Stimulated activated naive CD4-positive, alpha-beta T cell treated with Interleukin-2 at 50 U/mL for 16 hours (primary cell): ENCODE results near the gene TPST1.
"Not testable (repeated sequence)": the region's sequence is repeated elsewhere in the genome, so short reads cannot be mapped to it uniquely, and the experiment has no call there.

Experiments
- DNase-seq: peaks from one replicate; lab custom pipeline; 2025; lab: John Stamatoyannopoulos, UW

Gene TPST1

GRCh38 chr7:66283003-66283920 is 78.1 kb downstream of the TPST1 start:
- no peak for DNase-seq

- no peak for DNase-seq
Measured at GRCh38 chr7:66296001-66296521, 90.9 kb downstream of the TPST1 start.

DNA sequence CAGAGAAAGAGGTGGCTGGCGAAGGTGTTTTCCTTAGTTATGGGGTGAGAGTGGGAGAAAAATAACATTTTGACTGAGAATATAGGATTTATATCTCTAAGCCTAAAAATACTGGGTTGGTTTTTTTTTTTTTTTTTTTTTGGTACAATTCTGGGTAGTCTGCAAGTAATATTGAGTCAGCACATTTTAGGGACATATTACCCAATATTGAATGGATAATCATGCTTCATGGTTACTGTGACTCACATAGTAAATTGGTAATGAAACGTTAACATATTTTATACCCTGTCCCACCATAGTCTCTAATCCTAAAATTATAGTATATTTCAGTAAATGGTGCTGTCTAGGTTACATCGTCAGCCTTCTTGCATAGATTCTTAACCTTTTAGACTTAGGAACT is 91.4 kb downstream of the TPST1 start:
- no peak for DNase-seq

GRCh38 chr7:66297579-66297978 is 92.4 kb downstream of the TPST1 start:
- no peak for DNase-seq

DNA sequence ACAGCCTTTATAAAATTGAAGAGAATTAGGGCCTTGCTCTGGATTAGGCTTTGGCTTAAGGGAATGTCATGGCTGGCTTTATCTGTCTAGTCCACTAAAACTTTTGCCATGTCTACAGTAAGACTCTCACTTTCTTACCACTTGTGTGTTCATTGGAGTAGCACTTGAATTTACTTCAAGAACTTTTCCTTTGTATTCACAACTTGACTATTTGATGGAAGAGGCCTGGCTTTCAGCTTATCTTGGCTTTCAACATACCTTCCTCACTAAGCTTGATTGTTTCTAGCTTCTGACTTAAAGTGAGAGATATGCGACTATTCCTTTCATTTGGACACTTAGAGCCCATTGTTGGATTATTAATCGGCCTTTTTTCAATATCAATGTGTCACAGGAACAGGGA is 96.1 kb downstream of the TPST1 start:
- DNase-seq, result no peak

- DNase-seq, result no peak
Measured at GRCh38 chr7:66301737-66302136, 96.6 kb downstream of the TPST1 start.

DNA sequence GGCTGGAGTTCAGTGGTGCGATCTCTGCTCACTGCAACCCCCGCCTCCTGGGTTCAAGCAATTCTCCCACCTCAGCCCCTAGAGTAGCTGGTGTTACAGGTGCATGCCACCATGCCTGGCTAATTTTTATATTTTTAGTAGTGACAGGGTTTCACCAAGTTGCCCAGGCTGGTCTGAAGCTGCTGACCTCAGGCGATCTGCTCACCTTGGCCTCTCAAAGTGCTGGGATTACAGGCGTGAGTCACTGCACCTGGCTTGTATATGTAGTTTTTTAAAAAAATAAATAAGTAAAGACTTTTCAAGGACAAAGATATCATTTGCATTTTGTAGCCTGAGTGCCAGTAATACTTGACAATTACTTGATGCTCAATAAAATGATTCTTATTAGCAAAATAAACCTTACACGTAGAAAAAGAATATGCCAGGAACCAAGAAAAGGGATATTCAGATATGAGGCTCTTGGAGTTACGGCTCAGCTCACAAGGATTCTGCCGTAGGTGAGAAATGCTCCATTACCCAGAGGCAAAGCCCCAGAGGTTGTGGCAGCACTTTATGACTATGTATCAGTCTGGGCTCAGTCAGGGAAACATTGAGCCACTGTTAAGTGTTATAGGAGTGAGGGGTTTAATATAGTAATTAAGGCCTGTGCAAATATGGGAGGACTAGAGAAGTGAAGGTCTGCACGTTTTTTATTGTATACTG is 98.5 kb downstream of the TPST1 start:
- DNase-seq, result no peak

- no peak for DNase-seq
Measured at GRCh38 chr7:66304536-66304935, 99.4 kb downstream of the TPST1 start.

- no peak for DNase-seq
Measured at GRCh38 chr7:66306243-66306642, 101.1 kb downstream of the TPST1 start.

- no peak for DNase-seq
Measured at GRCh38 chr7:66307591-66308215, 102.6 kb downstream of the TPST1 start.

GRCh38 chr7:66308411-66308810 is 103.3 kb downstream of the TPST1 start:
- DNase-seq, result no peak

GRCh38 chr7:66310620-66311019 is 105.5 kb downstream of the TPST1 start:
- DNase-seq, result no peak

DNA sequence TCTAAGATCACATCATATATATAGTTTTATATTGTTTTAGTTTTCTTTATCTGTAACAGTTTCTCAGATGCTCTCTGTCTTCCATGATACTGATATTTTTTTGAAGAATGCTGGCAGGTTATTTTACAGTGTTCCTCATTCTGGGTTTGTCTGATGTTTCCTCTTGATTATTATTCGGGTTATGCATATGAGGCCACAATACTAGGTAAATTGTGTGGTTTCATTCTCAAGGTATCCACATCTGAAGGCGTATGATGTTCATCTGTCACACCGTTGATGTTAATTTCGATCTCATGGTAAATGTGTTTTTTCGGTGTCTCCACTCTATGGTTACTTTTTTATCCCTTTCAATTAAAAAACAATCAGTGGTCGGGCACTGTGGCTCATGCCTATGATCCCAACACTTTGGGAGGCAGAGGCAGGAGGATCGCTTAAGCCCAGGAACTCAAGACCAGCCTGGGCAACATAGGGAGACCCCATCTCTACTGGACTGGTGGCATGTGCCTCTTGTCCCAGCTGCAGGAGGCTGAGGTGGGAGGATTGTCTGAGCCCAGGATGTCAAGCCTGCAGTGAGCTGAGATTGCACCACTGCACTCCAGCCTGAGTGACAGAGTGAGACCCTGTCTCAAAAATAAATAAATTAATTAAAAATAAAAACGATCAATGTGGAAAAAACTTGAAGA is 108.9 kb downstream of the TPST1 start:
- DNase-seq, result no peak

GRCh38 chr7:66315192-66315591 is 110.1 kb downstream of the TPST1 start:
- DNase-seq, result no peak

GRCh38 chr7:66319407-66319979 is 114.4 kb downstream of the TPST1 start:
- DNase-seq, result no peak

DNA sequence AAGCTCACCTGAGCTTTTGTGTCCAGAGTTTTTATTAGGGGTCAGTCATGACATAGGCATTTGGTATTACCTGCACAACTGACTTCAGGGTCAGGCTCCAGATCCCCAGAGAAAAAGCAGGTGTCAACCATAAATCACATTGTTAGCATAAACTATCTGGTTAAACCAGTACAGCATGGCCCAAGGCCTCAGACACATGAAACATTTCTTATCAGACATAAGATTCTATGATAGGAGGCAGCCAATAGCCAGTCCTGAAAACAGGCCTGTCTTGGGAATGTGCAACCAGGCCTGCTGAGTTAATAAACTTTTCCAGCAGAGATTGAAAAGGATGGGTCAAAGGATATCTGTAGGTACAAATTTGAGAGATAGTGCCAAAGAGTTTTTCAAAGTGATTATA is 116.1 kb downstream of the TPST1 start:
- DNase-seq, result no peak

DNA sequence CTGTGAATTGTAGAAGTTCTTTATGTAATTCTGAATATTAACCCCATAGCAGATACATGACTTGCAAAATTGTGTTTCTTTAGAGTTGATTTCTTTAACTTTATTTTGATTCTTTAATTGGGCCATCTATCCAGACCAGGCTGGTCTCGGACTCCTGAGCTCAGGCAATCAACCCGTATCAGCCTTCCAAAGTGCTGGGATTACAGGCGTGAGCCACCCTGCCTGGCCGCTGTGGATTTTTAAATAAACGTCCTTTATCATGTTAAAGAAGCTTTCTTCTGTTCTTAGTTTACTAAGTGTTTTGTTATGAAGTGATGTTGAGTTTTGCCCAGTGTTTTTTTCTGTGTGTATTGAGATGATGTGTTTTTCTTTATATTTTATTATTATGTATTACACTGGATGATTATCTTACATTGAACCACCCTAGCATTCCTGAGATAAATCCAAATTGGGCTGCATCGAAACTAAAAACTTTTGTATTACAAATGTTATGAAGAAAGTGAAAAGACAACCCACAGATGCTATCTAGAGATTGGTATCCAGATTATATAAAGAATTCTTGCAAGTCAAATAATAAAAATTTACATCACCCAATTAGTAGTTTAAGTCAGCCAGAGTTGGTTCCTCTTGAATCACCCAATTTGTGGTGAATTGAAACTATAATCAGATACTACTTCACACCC is 118.1 kb downstream of the TPST1 start:
- no peak for DNase-seq

DNA sequence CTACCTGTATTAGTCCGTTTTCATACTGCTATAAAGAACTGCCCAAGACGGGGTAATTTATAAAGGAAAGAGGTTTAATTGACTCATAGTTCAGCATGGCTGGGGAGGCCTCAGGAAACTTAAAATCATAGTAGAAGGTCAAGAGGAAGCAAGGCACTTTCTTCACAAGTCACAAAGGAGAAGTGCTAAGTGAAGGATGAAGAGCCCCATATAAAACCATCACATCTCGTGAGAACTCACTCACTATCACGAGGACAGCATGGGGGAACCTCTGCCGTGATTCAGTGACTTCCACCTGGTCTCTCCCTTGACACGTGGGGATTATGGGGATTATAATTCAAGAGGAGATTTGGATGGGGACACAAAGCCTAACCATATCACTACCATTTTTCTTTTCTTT is 119.9 kb downstream of the TPST1 start:
- DNase-seq, result not testable (repeated sequence)

- no peak for DNase-seq
Measured at GRCh38 chr7:66326501-66327215, 121.5 kb downstream of the TPST1 start.

GRCh38 chr7:66330961-66331360 is 125.8 kb downstream of the TPST1 start:
- DNase-seq, result no peak
